A673 (cell line): Measurements from ENCODE around the gene GALM. TPM values are rescaled to one million over a fixed set of nuclear protein-coding genes. Genes with fewer than 3 reads are reported as not detected.

Source experiments
- BruUV-seq: library from RNA; stranded (reverse); fragments of 400-500 nt; replicated peaks from 2 replicates; lab custom pipeline; 2021; lab: Mats Ljungman, UMichigan
- CTCF ChIA-PET: fragments of 300-600 bp; sonication (Branson Sonifier 250); formaldehyde crosslinking; loops from one replicate; lab custom pipeline; 2022; ENCODE audit warnings: antibody characterized with exemption; lab: Charles Lee
- POLR2A ChIA-PET: fragments of 300-600 bp; sonication (Branson Sonifier 250); formaldehyde crosslinking; loops from one replicate; lab custom pipeline; 2022; ENCODE audit warnings: antibody characterized with exemption; ENCODE audit not compliant: low non-redundant PET; lab: Charles Lee
- DNase-seq: peaks from one replicate; pipeline ENCODE4 v3.0.0-alpha.2; 2015; ENCODE audit warnings: low spot score
- H3K27ac ChIP-seq: fragments of 200-600 bp; sonication (generic); 2 replicates; pipeline ENCODE4 v1.5.1; 2016; ENCODE audit warnings: mixed run types, low read depth, mild to moderate bottlenecking, mixed read lengths, antibody characterized with exemption, low read length; ENCODE audit not compliant: poor library complexity, severe bottlenecking
- H3K27me3 ChIP-seq: fragments of 200-600 bp; sonication (generic); replicated peaks from 2 replicates; pipeline ENCODE4 v1.6.1; 2017; ENCODE audit warnings: mixed run types, low read depth, mild to moderate bottlenecking, mixed read lengths, antibody characterized with exemption, low read length; ENCODE audit not compliant: insufficient read depth, poor library complexity
- H3K36me3 ChIP-seq: fragments of 200-600 bp; sonication (generic); 2 replicates; pipeline ENCODE4 v1.6.1; 2016; ENCODE audit warnings: mixed run types, mild to moderate bottlenecking, mixed read lengths, antibody characterized with exemption, low read length; ENCODE audit not compliant: insufficient read depth, poor library complexity, severe bottlenecking
- H3K4me1 ChIP-seq: fragments of 200-600 bp; sonication (generic); 2 replicates; pipeline ENCODE4 v1.6.1; 2017; ENCODE audit warnings: mixed run types, mild to moderate bottlenecking, mixed read lengths, antibody characterized with exemption, low read length; ENCODE audit not compliant: insufficient read depth, poor library complexity, severe bottlenecking
- H3K4me3 ChIP-seq: fragments of 200-600 bp; sonication (generic); 2 replicates; pipeline ENCODE4 v1.5.1; 2016; ENCODE audit warnings: low read depth, mixed run types, mild to moderate bottlenecking, mixed read lengths, low read length; ENCODE audit not compliant: poor library complexity, severe bottlenecking
- H3K9me3 ChIP-seq: fragments of 200-600 bp; sonication (generic); 2 replicates; pipeline ENCODE4 v1.6.1; 2016; ENCODE audit warnings: mixed run types, low read depth, mild to moderate bottlenecking, mixed read lengths, antibody characterized with exemption, low read length; ENCODE audit not compliant: poor library complexity, severe bottlenecking
- CTCF ChIP-seq: fragments of 300-800, 200-600 bp; sonication (generic); conservative IDR thresholded peaks from 2 replicates; pipeline ENCODE4 v1.5.1; 2017; ENCODE audit warnings: low read depth, mild to moderate bottlenecking, antibody characterized with exemption, low read length, moderate library complexity, mixed read lengths
- EZH2 ChIP-seq: fragments of 200-600 bp; sonication (generic); IDR thresholded peaks from 2 replicates; pipeline ENCODE4 v1.6.1; 2017; ENCODE audit warnings: borderline replicate concordance, low read depth, mild to moderate bottlenecking, mixed read lengths, antibody characterized with exemption, low read length; ENCODE audit not compliant: poor library complexity, severe bottlenecking
- intact Hi-C: fragments of 100-400 bp; cut with micrococcal nuclease; formaldehyde crosslinking; loops from one replicate; pipeline ENCODE4 v1.10.0; 2022; ENCODE audit not compliant: unreplicated experiment
- total RNA-seq: library from RNA; stranded (reverse); gene quantifications from 2 replicates; pipeline ENCODE4 v1.2.3, GENCODE V29; 2021

The GALM gene
- total RNA-seq, 1 experiment from 2014 or later = 6.6 TPM

GRCh38 chr2:38722271-38723061, 56.6 kb downstream of the GALM start:
- no peak for DNase-seq
- ChIA-PET POLR2A (interaction anchor here (0.6 kb wide), 1 partner anchor 28 kb away, joined by 3 read pairs; no protein-coding TSS in a partner anchor), CTCF (no interaction called here)
- H3K4me1 ChIP-seq = no peaks in the 10 kb centered on the region
- no peak overlapping the region for H3K27ac ChIP-seq
- H3K9me3 ChIP-seq = no peaks in the 10 kb centered on the region
- H3K4me3 ChIP-seq = no peak overlapping the region
- intact Hi-C loops = no loop called here
- H3K36me3 ChIP-seq = no peaks in the 10 kb centered on the region
- no peaks in the 10 kb centered on the region for H3K27me3 ChIP-seq
- no peak for TF ChIP-seq CTCF
- TF ChIP-seq EZH2 = no peak
- no TSS peak for BruUV-seq

- no peaks in the 10 kb centered on the region for H3K27me3 ChIP-seq
- ChIA-PET POLR2A (interaction anchor here (0.6 kb wide), 1 partner anchor 28 kb away, joined by 3 read pairs; no protein-coding TSS in a partner anchor), CTCF (no interaction called here)
- no peak overlapping the region for H3K4me3 ChIP-seq
- H3K36me3 ChIP-seq = no peaks in the 10 kb centered on the region
- no peaks in the 10 kb centered on the region for H3K4me1 ChIP-seq
- no peak for DNase-seq
- H3K27ac ChIP-seq = no peak overlapping the region
- BruUV-seq = no TSS peak
- TF ChIP-seq EZH2 (no peak), CTCF (no peak)
- H3K9me3 ChIP-seq = no peaks in the 10 kb centered on the region
- intact Hi-C loops = no loop called here
Observed at GRCh38 chr2:38723173-38723572, 57.3 kb downstream of the GALM start.

GRCh38 chr2:38727661-38728060, 61.7 kb downstream of the GALM start:
- TF ChIP-seq EZH2 (no peak), CTCF (no peak)
- ChIA-PET CTCF (no interaction called here), POLR2A (no interaction called here)
- no peaks in the 10 kb centered on the region for H3K4me1 ChIP-seq
- H3K27ac ChIP-seq = no peak overlapping the region
- no peak for DNase-seq
- no peak overlapping the region for H3K4me3 ChIP-seq
- no peaks in the 10 kb centered on the region for H3K9me3 ChIP-seq
- intact Hi-C loops = loop anchor here (2.0 kb wide), 3 partner anchors 147 to 413 kb away; no protein-coding TSS in a partner anchor
- no peaks in the 10 kb centered on the region for H3K27me3 ChIP-seq
- peaks cover 3% of the 10 kb centered on the region for H3K36me3 ChIP-seq
- BruUV-seq = no TSS peak
